ENCODE measurements around the gene TBC1D13. TPM values are rescaled to one million over a fixed set of nuclear protein-coding genes. Genes with fewer than 3 reads are reported as not detected.

Gene TBC1D13
- total and polyA plus RNA-seq, 2 of the 13 experiments (the other 11 are each of a cell fraction or from before 2014, with no cell fraction given), result 17.9 to 19.7 TPM

GRCh38 chr9:128829477-128830251, 42.6 kb downstream of the TBC1D13 start, which contains the start of gene SPOUT1 (continued):
- no peak for TF ChIP-seq LCORL (IDR thresholded peaks at IDR 0.05)
- TF ChIP-seq LCORL (CRISPR knock-in tag; IDR thresholded peaks at IDR 0.05), result no peak; the same call in 1 of the 2 replicates
- TF ChIP-seq ZNF878 (CRISPR knock-in tag; IDR thresholded peaks at IDR 0.05), result no peak; the same call in 1 of the 2 replicates
- TF ChIP-seq PBX3 (CRISPR knock-in tag; IDR thresholded peaks at IDR 0.05; ENCODE audit: borderline replicate concordance), result 0 out of 2 replicates have a peak, but pooled peaks have one; percentile 44
- no peak for TF ChIP-seq ZNF839 (CRISPR knock-in tag; IDR thresholded peaks at IDR 0.05; ENCODE audit: borderline replicate concordance)
- peak; percentile 4; the same call in 1 of the 2 replicates for TF ChIP-seq STAG1 (CRISPR knock-in tag; IDR thresholded peaks at IDR 0.05)
- no peak for TF ChIP-seq RARG (CRISPR knock-in tag; IDR thresholded peaks at IDR 0.05; ENCODE audit: low read depth)
- TF ChIP-seq ZNF580 (CRISPR knock-in tag; IDR thresholded peaks at IDR 0.05; ENCODE audit: borderline replicate concordance, low read depth), result peak; percentile 66; the same call in 1 of the 2 replicates
- TF ChIP-seq FOXM1 (CRISPR knock-in tag; IDR thresholded peaks at IDR 0.05), result no peak
- no peak for TF ChIP-seq ZNF513 (CRISPR knock-in tag; conservative IDR thresholded peaks at IDR 0.05)
- TF ChIP-seq SOX13 (IDR thresholded peaks at IDR 0.05), result no peak
- no peak; a peak in 1 of 4 replicates for TF ChIP-seq SOX13 (CRISPR knock-in tag; conservative IDR thresholded peaks at IDR 0.05 in 1 of 2, IDR thresholded peaks at IDR 0.05 in 1 of 2)
- no peak for TF ChIP-seq CHD4 (IDR thresholded peaks at IDR 0.05; ENCODE audit: borderline replicate concordance, low read length)
- no peak for TF ChIP-seq JUND (CRISPR knock-in tag; IDR thresholded peaks at IDR 0.05)
- no peak for TF ChIP-seq ZNF280B (CRISPR knock-in tag; IDR thresholded peaks at IDR 0.05; ENCODE audit: borderline replicate concordance)
- 0 out of 2 replicates have a peak, but pooled peaks have one; percentile 26 for TF ChIP-seq ZNF326 (CRISPR knock-in tag; IDR thresholded peaks at IDR 0.05; ENCODE audit: borderline replicate concordance)
- TF ChIP-seq PAF1 (CRISPR knock-in tag; IDR thresholded peaks at IDR 0.05), result peak; percentile 86; the same call in 1 of the 2 replicates
- peak; percentile 52 for TF ChIP-seq PAXIP1 (CRISPR knock-in tag; conservative IDR thresholded peaks at IDR 0.05)
- no peak for TF ChIP-seq HNF4G (IDR thresholded peaks at IDR 0.05; ENCODE audit: borderline replicate concordance, low read depth, low read length)
- no peak for TF ChIP-seq HNF4G (CRISPR knock-in tag; IDR thresholded peaks at IDR 0.05; ENCODE audit: borderline replicate concordance, low read depth)
- peak; percentile 57 for TF ChIP-seq FOXA3 (CRISPR knock-in tag; IDR thresholded peaks at IDR 0.05)
